Calu3 (cell line): ENCODE measurements around the gene TRA2A. TPM values are rescaled to one million over a fixed set of nuclear protein-coding genes. Genes with fewer than 3 reads are reported as not detected.

Experiments used
- BruUV-seq: library from RNA; stranded (reverse); fragments of 400-500 nt; replicated peaks from 2 replicates; lab custom pipeline; 2021; lab: Mats Ljungman, UMichigan
- CTCF ChIA-PET: fragments of 300-600 bp; sonication (Branson Sonifier 250); formaldehyde crosslinking; loops from one replicate; lab custom pipeline; 2022; ENCODE audit warnings: antibody characterized with exemption; lab: Charles Lee
- DNase-seq: peaks from one replicate; pipeline ENCODE4 v3.0.0; 2022
- H3K27ac Mint-ChIP-seq: one replicate; pipeline ENCODE4 v1.8.0; 2022; ENCODE audit warnings: mixed read lengths; ENCODE audit not compliant: unreplicated experiment
- H3K27me3 Mint-ChIP-seq: one replicate; pipeline ENCODE4 v1.8.0; 2022; ENCODE audit warnings: mixed read lengths; ENCODE audit not compliant: unreplicated experiment
- H3K36me3 Mint-ChIP-seq: one replicate; pipeline ENCODE4 v1.8.0; 2022; ENCODE audit warnings: mild to moderate bottlenecking, moderate library complexity, mixed read lengths; ENCODE audit not compliant: insufficient read depth, unreplicated experiment
- H3K4me1 Mint-ChIP-seq: one replicate; pipeline ENCODE4 v1.8.0; 2022; ENCODE audit warnings: mild to moderate bottlenecking, low read depth, mixed read lengths; ENCODE audit not compliant: unreplicated experiment
- H3K4me3 Mint-ChIP-seq: one replicate; pipeline ENCODE4 v1.8.0; 2022; ENCODE audit warnings: mild to moderate bottlenecking, low read depth, moderate library complexity, mixed read lengths; ENCODE audit not compliant: unreplicated experiment
- H3K9me3 Mint-ChIP-seq: one replicate; pipeline ENCODE4 v1.8.0; 2022; ENCODE audit warnings: low read depth, mixed read lengths; ENCODE audit not compliant: unreplicated experiment
- intact Hi-C: fragments of 100-400 bp; cut with micrococcal nuclease; formaldehyde crosslinking; loops from one replicate; pipeline ENCODE4 v1.10.0; 2022; ENCODE audit not compliant: unreplicated experiment
- total RNA-seq: library from RNA; stranded (reverse); gene quantifications from 2 replicates; pipeline ENCODE4 v1.2.3, GENCODE V29; 2022
- TF ChIP-seq, protein P1 (sequence below): fragments of 200-600 bp; IDR thresholded peaks from one replicate; pipeline ENCODE4 v1.8.0; 2022; ENCODE audit warnings: antibody characterized with exemption; ENCODE audit not compliant: unreplicated experiment

Gene TRA2A
- total RNA-seq, 1 experiment from 2014 or later, result 143 TPM

DNA sequence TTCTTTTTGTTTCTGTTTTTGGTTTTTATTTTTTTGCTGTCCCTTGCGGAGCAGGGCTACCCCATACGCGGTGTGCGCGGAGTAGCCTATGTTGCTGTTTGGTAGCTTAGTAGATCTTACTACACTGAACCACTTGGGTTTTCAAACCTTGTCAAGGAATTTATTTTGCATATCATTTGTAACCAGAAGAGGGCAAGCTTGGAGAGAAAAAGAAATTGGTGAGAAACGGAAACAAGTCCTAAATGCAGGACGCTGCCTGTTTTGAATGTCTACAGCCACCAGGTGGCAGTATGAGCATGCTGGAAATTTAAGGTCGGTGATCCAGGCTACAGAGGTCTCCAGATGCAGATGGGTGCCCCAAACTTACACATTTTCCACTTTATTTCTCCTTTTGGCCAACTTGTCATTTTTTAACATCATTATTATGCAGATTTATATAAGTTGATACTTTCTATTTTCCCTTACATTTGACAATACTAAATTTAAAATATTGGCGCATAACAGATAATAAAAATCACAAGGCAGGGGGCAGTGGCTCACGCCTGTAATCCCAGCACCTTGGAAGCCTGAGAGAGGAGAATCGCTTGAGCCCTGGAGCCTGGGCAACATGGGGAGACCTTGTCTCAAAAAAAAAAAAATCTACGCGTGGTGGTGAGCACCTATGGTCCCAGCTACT is 15.3 kb upstream of the TRA2A start:
- Mint-ChIP-seq H3K4me1 (peaks cover 16% of the 10 kb centered on the region), H3K4me3 (no peak overlapping the region), H3K27ac (no peak overlapping the region), H3K27me3 (no peaks in the 10 kb centered on the region), H3K9me3 (no peaks in the 10 kb centered on the region), H3K36me3 (peaks cover 4% of the 10 kb centered on the region)
- no TSS peak for BruUV-seq
- DNase-seq, result peak; percentile 87
- CTCF ChIA-PET, result interaction anchor here (0.7 to 1.8 kb wide), 14 partner anchors 9 to 670 kb away, joined by 3 to 28 read pairs (median 4); partner anchors contain the start of gene STK31
- TF ChIP-seq, protein P1, sequence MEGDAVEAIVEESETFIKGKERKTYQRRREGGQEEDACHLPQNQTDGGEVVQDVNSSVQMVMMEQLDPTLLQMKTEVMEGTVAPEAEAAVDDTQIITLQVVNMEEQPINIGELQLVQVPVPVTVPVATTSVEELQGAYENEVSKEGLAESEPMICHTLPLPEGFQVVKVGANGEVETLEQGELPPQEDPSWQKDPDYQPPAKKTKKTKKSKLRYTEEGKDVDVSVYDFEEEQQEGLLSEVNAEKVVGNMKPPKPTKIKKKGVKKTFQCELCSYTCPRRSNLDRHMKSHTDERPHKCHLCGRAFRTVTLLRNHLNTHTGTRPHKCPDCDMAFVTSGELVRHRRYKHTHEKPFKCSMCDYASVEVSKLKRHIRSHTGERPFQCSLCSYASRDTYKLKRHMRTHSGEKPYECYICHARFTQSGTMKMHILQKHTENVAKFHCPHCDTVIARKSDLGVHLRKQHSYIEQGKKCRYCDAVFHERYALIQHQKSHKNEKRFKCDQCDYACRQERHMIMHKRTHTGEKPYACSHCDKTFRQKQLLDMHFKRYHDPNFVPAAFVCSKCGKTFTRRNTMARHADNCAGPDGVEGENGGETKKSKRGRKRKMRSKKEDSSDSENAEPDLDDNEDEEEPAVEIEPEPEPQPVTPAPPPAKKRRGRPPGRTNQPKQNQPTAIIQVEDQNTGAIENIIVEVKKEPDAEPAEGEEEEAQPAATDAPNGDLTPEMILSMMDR, result peak; percentile 98
- intact Hi-C loops, result loop anchor here (1.0 kb wide), 1 partner anchor 165 kb away; no protein-coding TSS in a partner anchor

DNA sequence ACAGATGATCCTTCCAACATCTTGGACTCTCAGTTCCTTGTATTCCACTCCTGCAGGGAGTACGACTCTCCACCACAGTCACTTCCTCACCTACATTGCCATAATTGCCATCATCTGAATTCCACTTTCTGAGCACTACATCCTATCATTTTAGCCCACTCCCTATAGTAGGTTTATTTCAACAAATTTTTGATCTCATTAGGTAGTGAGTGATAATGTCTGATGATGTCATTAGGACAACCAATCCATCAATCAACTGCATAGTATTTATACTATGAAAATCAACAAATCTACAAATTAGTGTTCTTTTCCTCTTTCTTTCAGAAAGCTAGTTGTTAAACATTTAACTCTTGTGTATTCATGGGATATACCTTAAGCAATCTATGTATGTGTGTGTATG is 13.7 kb upstream of the TRA2A start:
- Mint-ChIP-seq H3K4me1 (peaks cover 16% of the 10 kb centered on the region), H3K36me3 (peaks cover 4% of the 10 kb centered on the region), H3K27ac (no peak overlapping the region), H3K4me3 (no peak overlapping the region), H3K9me3 (no peaks in the 10 kb centered on the region), H3K27me3 (no peaks in the 10 kb centered on the region)
- intact Hi-C loops, result loop anchor here (1.0 to 2.0 kb wide), 5 partner anchors 115 to 360 kb away; no protein-coding TSS in a partner anchor
- no peak for DNase-seq
- TF ChIP-seq, protein P1, result no peak
- BruUV-seq, result no TSS peak
- CTCF ChIA-PET, result interaction anchor here (0.7 to 2.7 kb wide), 7 partner anchors 11 to 273 kb away, joined by 3 to 46 read pairs (median 6); no protein-coding TSS in a partner anchor

DNA sequence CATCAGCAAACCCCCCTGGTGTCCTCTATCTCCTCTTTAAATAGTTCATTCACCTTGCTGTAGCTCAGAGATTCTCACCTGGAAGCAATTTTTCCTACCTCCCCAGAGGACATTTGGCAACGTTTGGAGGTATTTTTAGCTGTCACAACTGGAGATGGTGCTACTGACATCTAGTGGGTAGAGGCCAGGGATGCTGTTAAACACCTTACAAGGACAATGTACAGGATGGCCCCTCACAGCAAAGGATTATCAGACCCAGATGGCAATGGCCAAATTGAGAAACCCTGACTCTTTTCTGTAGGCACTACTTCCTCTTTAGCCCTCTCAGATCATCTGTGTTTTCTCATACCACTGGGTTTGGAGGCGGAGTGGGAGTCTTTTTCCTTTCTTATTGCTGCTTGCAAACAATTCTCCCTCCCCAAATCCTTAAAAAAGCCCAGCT is 13.2 kb upstream of the TRA2A start:
- Mint-ChIP-seq H3K4me3 (no peak overlapping the region), H3K27ac (no peak overlapping the region), H3K36me3 (peaks cover 4% of the 10 kb centered on the region), H3K9me3 (no peaks in the 10 kb centered on the region), H3K4me1 (peaks cover 19% of the 10 kb centered on the region), H3K27me3 (no peaks in the 10 kb centered on the region)
- CTCF ChIA-PET, result interaction anchor here (0.6 to 2.7 kb wide), 14 partner anchors 11 to 283 kb away, joined by 3 to 46 read pairs (median 5); partner anchors contain the start of gene TRA2A
- intact Hi-C loops, result loop anchor here (1.0 to 2.0 kb wide), 5 partner anchors 115 to 360 kb away; no protein-coding TSS in a partner anchor
- BruUV-seq, result no TSS peak
- peak; percentile 70 for DNase-seq
- TF ChIP-seq, protein P1, result peak; percentile 51

DNA sequence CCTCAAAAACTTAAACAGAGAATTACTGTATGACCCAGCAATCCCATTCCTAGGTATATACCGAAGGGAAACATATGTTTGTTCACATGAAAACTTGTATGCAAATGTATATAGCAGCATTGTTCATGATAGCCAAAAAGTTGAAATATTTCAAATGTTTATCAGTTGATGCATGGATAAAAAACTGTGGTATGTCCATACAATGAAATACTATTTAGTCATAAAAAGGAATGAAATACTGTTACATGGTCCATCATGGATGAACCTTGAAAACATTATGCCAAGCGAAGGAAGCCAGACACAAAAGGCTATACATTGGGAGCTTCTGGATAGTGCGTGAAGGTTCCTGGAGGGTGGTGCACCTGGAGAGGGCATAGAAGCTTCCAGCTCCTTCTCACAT is 11.0 kb upstream of the TRA2A start:
- CTCF ChIA-PET, result interaction anchor here (0.5 kb wide), 1 partner anchor 457 kb away, joined by 7 read pairs; no protein-coding TSS in a partner anchor
- no peaks in the 10 kb centered on the region for H3K27me3 Mint-ChIP-seq
- H3K36me3 Mint-ChIP-seq, result peaks cover 4% of the 10 kb centered on the region
- DNase-seq, result no peak
- H3K27ac Mint-ChIP-seq, result no peak overlapping the region
- intact Hi-C loops, result no loop called here
- TF ChIP-seq, protein P1, result no peak
- no TSS peak for BruUV-seq
- H3K4me3 Mint-ChIP-seq, result no peak overlapping the region
- peaks cover 29% of the 10 kb centered on the region for H3K4me1 Mint-ChIP-seq
- no peaks in the 10 kb centered on the region for H3K9me3 Mint-ChIP-seq
